GM12872 (cell line): ENCODE data around the gene LIF.

Experiments
- TF ChIP-seq, protein P1 (sequence below): IDR thresholded peaks from 3 replicates; pipeline ENCODE4 v1.5.1; 2011; ENCODE audit warnings: low read depth, mild to moderate bottlenecking, low read length, moderate library complexity; ENCODE audit not compliant: insufficient read depth

The LIF gene

DNA sequence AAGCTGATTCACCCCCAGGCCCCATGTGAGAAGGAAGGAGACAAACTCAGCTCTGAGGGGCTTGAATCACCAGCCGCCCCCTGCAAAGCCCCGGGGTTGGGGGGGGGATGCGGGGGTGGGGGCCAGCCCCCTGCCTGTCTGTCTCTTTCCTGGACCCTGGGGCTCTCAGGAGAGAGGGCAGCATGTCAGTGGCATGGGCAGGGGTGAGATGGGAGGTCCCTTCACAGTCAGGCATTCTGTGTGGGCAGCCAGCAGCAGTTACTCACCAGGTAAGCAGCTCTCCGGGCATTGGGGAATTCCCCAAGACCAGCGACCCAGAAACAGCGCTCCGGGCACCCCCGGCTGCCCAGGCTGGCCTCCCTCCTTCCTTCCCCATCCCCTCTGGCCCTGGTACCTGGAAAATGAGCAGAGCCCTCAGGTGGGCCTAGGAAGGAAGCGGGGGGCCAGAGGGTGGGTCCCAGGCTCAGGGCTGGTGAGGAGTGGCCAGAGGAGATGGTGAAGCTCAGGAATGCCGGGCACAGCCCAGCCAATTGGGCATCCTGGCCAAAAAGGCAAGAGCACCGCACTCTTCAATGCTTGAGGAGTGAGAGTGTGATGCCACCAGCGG lies 4.2 kb upstream of the LIF start:
- TF ChIP-seq, protein P1, sequence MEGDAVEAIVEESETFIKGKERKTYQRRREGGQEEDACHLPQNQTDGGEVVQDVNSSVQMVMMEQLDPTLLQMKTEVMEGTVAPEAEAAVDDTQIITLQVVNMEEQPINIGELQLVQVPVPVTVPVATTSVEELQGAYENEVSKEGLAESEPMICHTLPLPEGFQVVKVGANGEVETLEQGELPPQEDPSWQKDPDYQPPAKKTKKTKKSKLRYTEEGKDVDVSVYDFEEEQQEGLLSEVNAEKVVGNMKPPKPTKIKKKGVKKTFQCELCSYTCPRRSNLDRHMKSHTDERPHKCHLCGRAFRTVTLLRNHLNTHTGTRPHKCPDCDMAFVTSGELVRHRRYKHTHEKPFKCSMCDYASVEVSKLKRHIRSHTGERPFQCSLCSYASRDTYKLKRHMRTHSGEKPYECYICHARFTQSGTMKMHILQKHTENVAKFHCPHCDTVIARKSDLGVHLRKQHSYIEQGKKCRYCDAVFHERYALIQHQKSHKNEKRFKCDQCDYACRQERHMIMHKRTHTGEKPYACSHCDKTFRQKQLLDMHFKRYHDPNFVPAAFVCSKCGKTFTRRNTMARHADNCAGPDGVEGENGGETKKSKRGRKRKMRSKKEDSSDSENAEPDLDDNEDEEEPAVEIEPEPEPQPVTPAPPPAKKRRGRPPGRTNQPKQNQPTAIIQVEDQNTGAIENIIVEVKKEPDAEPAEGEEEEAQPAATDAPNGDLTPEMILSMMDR: no peak

DNA sequence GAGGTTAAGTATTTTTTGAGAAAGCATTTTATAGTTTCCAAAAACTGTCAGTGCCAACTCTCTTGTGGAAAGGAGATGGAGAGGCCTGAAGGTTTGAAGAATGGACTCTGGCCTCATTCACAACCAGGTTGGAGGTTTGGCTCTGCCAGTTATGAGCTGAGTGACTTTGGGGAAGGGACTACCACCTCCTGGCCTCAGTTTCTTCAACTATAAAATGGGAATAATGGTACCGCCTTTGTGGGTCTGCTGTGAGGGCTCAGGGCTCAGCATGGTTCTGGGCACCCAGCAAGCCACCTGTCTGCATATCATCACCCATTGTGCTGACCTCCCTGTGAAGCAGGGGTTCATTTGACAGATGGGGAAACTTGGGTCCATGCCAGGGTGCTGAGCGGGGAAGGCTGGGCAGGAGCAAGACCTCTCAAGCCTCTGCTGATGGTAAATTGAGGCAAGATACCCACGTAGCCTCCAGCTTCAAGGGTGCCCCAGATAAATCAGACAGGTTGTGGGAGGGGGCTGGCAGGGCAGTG lies 3.5 kb upstream of the LIF start:
- TF ChIP-seq, protein P1: no peak

DNA sequence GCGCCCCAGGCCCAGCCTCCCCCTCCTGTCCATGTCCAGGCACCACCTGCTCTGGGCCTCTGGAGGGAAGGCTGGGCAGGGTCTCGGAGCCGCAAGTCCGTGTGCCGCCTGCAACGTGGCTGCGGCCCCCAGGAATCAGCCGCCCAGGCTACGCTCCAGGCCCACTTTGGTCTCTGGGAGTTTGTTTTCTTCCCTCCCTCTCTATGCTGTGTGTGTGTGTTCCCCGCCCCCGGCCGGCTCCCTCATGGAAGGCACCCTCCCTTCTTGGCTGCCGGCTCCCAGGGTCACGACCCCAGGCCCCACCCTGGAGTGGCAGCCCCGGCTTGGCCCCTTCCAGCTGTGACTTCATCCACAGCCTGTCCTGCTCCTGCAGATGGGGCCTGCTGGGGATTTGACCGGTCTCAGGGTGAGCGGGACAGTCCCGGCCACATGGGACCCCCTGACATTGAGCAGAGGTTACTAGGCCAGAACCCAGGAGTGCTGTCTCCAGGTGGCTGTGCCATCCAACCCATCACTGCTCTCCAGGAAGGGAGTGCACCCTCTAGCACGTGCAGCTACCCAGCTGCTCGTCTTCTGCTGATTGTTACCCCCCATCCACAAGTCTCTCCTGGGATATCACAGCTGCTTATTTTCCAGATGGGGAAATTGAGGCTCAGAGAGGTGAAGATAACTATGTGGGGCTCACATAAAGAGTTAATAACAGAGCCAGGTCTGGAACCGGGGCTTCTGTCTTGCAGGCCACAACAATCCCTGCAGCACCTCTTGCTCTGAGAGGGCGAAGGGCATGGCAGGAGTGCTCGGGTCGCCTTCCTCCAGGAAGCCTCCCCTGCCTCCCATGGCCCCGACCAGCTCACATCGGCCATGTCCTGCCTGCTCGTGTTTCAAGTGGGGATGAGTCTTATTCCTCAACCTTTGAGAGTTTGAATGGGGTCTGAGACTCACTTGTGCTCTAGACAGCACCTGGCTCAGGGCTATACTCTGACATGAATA lies 2.8 kb upstream of the LIF start:
- TF ChIP-seq, protein P1: no peak

DNA sequence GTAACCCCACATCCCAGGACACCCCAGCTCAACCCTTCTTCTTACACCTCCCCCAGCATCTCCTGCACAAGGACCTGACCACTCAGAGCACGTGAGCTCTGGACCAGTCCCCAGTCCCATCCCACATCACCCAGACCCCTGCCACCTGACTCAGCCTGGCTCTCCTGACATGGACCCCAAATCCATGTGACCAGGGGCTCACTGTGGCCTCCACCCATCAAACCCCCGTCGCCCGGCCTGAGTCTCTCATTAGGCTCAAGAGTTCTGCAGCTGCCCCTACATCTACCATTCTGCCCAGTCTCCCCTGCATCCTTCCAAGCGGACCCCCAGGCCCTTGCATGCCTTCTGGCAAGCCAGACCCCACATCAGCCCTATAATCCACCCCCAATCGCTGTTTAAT lies 1.9 kb upstream of the LIF start:
- TF ChIP-seq, protein P1: no peak

DNA sequence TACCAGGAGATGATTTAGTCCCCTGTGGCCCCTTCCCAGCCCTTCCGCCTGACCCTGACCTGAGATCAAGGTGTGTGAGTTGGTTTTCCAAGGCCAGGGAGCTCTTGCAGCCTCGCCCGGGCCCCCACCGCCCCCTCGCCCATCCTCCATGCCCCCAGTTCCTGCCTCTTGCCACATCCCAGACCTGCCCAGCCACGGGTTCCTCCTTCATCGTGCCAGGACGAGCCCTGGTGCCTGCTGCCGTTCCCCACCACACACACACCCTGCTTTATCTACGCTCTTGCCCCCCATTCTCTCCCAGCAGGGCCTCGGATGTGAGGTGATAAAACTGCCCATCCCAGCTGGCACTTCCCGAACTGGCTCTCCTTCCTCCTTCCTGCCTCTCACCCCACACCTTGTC lies 1.4 kb upstream of the LIF start:
- TF ChIP-seq, protein P1: no peak

DNA sequence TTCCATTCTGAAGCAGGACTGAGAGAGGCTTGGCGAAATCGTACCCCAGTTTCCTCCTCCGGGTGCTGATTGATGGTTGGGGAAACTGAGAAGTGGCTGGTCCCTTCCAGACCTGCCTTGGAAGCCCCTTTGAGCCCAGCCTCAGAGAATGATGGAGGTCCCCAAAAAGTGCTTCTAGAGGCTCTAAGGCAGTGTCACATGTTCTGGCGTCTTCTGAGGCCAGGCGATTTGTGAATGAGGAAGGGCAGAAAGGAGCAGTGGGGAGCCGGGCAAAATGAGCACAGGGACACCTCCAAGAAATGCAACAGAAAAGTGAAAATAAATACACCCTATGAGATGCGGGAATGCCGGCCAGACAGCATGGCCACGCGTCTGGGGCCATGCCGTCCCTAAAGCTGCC lies 1.0 kb upstream of the LIF start:
- TF ChIP-seq, protein P1: no peak

DNA sequence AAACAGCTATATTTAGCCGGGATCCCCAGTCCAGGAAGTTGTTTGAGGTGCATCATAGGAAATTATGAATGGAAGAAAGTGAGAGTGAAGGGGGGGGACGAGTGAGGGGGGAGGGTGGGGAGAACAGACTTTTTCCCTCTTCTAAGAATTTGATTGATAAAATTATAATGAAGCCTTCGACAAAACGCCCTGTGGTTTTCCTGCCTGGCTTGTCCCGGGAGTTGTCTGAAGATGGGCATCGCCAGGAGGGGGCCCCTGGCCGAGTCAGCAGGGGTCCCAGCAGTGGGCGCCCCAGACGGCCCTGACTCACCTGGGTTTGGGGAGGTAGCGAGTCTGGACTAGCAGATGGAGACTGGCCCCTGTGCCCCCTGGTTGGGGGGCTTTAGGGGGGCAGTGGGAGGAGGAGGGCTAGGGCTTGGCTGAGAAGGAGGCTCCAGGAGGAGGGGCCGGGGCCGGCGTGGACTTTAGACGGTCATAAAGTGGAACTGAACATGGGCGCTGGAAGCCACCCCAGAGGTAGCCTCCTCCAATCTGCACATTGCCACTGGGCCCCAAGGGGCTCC lies 336 bp upstream of the LIF start:
- TF ChIP-seq, protein P1: no peak
